NCI-H1694 (cell line): ENCODE data around the gene TIE1.

Source experiments
- DNase-seq: peaks from one replicate; lab custom pipeline; 2025; lab: John Stamatoyannopoulos, UW

The TIE1 gene

GRCh38 chr1:43274125-43274803 is 26.5 kb upstream of the TIE1 start:
- DNase-seq = no peak

- no peak for DNase-seq
These were observed 26.0 kb upstream of the TIE1 start for GRCh38 chr1:43274804-43275180.

- DNase-seq = no peak
These were observed 24.8 kb upstream of the TIE1 start for GRCh38 chr1:43275826-43276620.

GRCh38 chr1:43276673-43277072 is 24.1 kb upstream of the TIE1 start:
- no peak for DNase-seq

- no peak for DNase-seq
These were observed 23.5 kb upstream of the TIE1 start for GRCh38 chr1:43277116-43277876.

- DNase-seq = no peak
These were observed 21.6 kb upstream of the TIE1 start for GRCh38 chr1:43279161-43279560.

- no peak for DNase-seq
These were observed 21.1 kb upstream of the TIE1 start for GRCh38 chr1:43279666-43280065.

- no peak for DNase-seq
These were observed 20.1 kb upstream of the TIE1 start for GRCh38 chr1:43280692-43281091.

- DNase-seq = no peak
These were observed 18.3 kb upstream of the TIE1 start for GRCh38 chr1:43282220-43283195.

- DNase-seq = no peak
These were observed 16.7 kb upstream of the TIE1 start for GRCh38 chr1:43284065-43284464.

- DNase-seq = no peak
These were observed 16.2 kb upstream of the TIE1 start for GRCh38 chr1:43284546-43285110.

- no peak for DNase-seq
These were observed 15.4 kb upstream of the TIE1 start, which contains the start of gene C1orf210 for GRCh38 chr1:43285269-43285990. Gene C1orf210, minus strand, starts transcription at chr1:43285581. Its CDS starts 2,311 bp downstream, at chr1:43283270.

- DNase-seq = no peak
These were observed 14.7 kb upstream of the TIE1 start for GRCh38 chr1:43286115-43286514.

GRCh38 chr1:43286533-43286932 is 14.2 kb upstream of the TIE1 start:
- no peak for DNase-seq

GRCh38 chr1:43288058-43288784 is 12.6 kb upstream of the TIE1 start:
- DNase-seq = peak; percentile 15

GRCh38 chr1:43288785-43289706 is 11.7 kb upstream of the TIE1 start:
- DNase-seq = no peak

GRCh38 chr1:43292216-43292615 is 8.6 kb upstream of the TIE1 start:
- no peak for DNase-seq

- DNase-seq = no peak
These were observed 8.1 kb upstream of the TIE1 start for GRCh38 chr1:43292679-43293078.

GRCh38 chr1:43293176-43293575 is 7.6 kb upstream of the TIE1 start:
- no peak for DNase-seq
